ENCODE results near the gene SGCD.

SGCD gene

GRCh38 chr5:156367597-156367996 is 40.6 kb downstream of the SGCD start:
- Histone ChIP-seq H2AFZ (ENCODE audit: low read length) (no peak overlapping the region), H3K4me1 (ENCODE audit: insufficient read depth, low read length, poor library complexity, severe bottlenecking) (no peaks in the 10 kb centered on the region), H3K4me3 (ENCODE audit: low read length, poor library complexity, severe bottlenecking) (no peak overlapping the region), H3K9me2 (replicated peaks; ENCODE audit: low read depth, low read length) (no peaks in the 10 kb centered on the region), H3K79me2 (ENCODE audit: insufficient read depth, low read length) (no peaks in the 10 kb centered on the region), H3F3A (ENCODE audit: low read depth) (no peaks in the 10 kb centered on the region), H3K9ac (ENCODE audit: low read depth, low read length, poor library complexity, severe bottlenecking) (no peak overlapping the region), H3K27me3 (ENCODE audit: insufficient read depth, low read length, poor library complexity, severe bottlenecking) (no peaks in the 10 kb centered on the region), H4K20me1 (ENCODE audit: insufficient read depth, low read length, poor library complexity, severe bottlenecking) (no peaks in the 10 kb centered on the region), H3K4me2 (ENCODE audit: low read depth, low read length, poor library complexity, severe bottlenecking) (no peak overlapping the region), H3K36me3 (ENCODE audit: insufficient read depth, low read length) (no peaks in the 10 kb centered on the region), H3K9me3 (ENCODE audit: insufficient read depth, low read depth, low read length) (no peaks in the 10 kb centered on the region)
- TF ChIP-seq EZH2phosphoT487 (IDR thresholded peaks at IDR 0.05; ENCODE audit: borderline replicate concordance) (no peak), CTCF (conservative IDR thresholded peaks at IDR 0.05; ENCODE audit: low read length) (no peak)

GRCh38 chr5:156375895-156376495 is 49.0 kb downstream of the SGCD start:
- no peak for TF ChIP-seq EZH2phosphoT487 (IDR thresholded peaks at IDR 0.05; ENCODE audit: borderline replicate concordance)
- no peak for TF ChIP-seq CTCF (conservative IDR thresholded peaks at IDR 0.05; ENCODE audit: low read length)

GRCh38 chr5:156376751-156377150 is 49.8 kb downstream of the SGCD start:
- no peaks in the 10 kb centered on the region for H3K36me3 ChIP-seq (ENCODE audit: insufficient read depth, low read length)
- no peaks in the 10 kb centered on the region for H4K20me1 ChIP-seq (ENCODE audit: insufficient read depth, low read length, poor library complexity, severe bottlenecking)
- no peaks in the 10 kb centered on the region for H3K9me3 ChIP-seq (ENCODE audit: insufficient read depth, low read depth, low read length)
- H3K4me2 ChIP-seq (ENCODE audit: low read depth, low read length, poor library complexity, severe bottlenecking): no peak overlapping the region
- H3K4me1 ChIP-seq (ENCODE audit: insufficient read depth, low read length, poor library complexity, severe bottlenecking): no peaks in the 10 kb centered on the region
- no peak overlapping the region for H2AFZ ChIP-seq (ENCODE audit: low read length)
- no peaks in the 10 kb centered on the region for H3K9me2 ChIP-seq (replicated peaks; ENCODE audit: low read depth, low read length)
- H3K9ac ChIP-seq (ENCODE audit: low read depth, low read length, poor library complexity, severe bottlenecking): no peak overlapping the region
- H3K27me3 ChIP-seq (ENCODE audit: insufficient read depth, low read length, poor library complexity, severe bottlenecking): no peaks in the 10 kb centered on the region
- H3K4me3 ChIP-seq (ENCODE audit: low read length, poor library complexity, severe bottlenecking): no peak overlapping the region
- no peaks in the 10 kb centered on the region for H3K79me2 ChIP-seq (ENCODE audit: insufficient read depth, low read length)
- no peaks in the 10 kb centered on the region for H3F3A ChIP-seq (ENCODE audit: low read depth)
- TF ChIP-seq EZH2phosphoT487 (IDR thresholded peaks at IDR 0.05; ENCODE audit: borderline replicate concordance): no peak
- TF ChIP-seq CTCF (conservative IDR thresholded peaks at IDR 0.05; ENCODE audit: low read length): no peak

More at GRCh38 chr5:156375895-156376495, 49.0 kb downstream of the SGCD start:
- no peaks in the 10 kb centered on the region for H4K20me1 ChIP-seq (ENCODE audit: insufficient read depth, low read length, poor library complexity, severe bottlenecking)
- no peaks in the 10 kb centered on the region for H3K4me1 ChIP-seq (ENCODE audit: insufficient read depth, low read length, poor library complexity, severe bottlenecking)
- H3K27me3 ChIP-seq (ENCODE audit: insufficient read depth, low read length, poor library complexity, severe bottlenecking): no peaks in the 10 kb centered on the region
- H3K4me3 ChIP-seq (ENCODE audit: low read length, poor library complexity, severe bottlenecking): no peak overlapping the region
- H3K9me2 ChIP-seq (replicated peaks; ENCODE audit: low read depth, low read length): no peaks in the 10 kb centered on the region
- no peaks in the 10 kb centered on the region for H3F3A ChIP-seq (ENCODE audit: low read depth)
- H2AFZ ChIP-seq (ENCODE audit: low read length): no peak overlapping the region
- no peak overlapping the region for H3K4me2 ChIP-seq (ENCODE audit: low read depth, low read length, poor library complexity, severe bottlenecking)
- no peak overlapping the region for H3K9ac ChIP-seq (ENCODE audit: low read depth, low read length, poor library complexity, severe bottlenecking)
- no peaks in the 10 kb centered on the region for H3K36me3 ChIP-seq (ENCODE audit: insufficient read depth, low read length)
- H3K79me2 ChIP-seq (ENCODE audit: insufficient read depth, low read length): no peaks in the 10 kb centered on the region
- H3K9me3 ChIP-seq (ENCODE audit: insufficient read depth, low read depth, low read length): no peaks in the 10 kb centered on the region

Measured in Loucy (cell line).